ENCODE data around the gene CAAP1.

The CAAP1 gene

GRCh38 chr9:26813247-26813646 lies 79.4 kb downstream of the CAAP1 start:
- Histone ChIP-seq H3K27ac (ENCODE audit: extremely low read depth, low read depth, low read length) (no peak overlapping the region), H3K4me3 (ENCODE audit: low read depth, low read length) (no peak overlapping the region), H3K4me1 (ENCODE audit: control insufficient read depth, insufficient read depth, low read length) (no peaks in the 10 kb centered on the region), H3K9me3 (ENCODE audit: control insufficient read depth, insufficient read depth, low read depth, low read length) (no peaks in the 10 kb centered on the region), H3K36me3 (ENCODE audit: control insufficient read depth in 2 of 2, insufficient read depth in 1 of 2, low read length in 2 of 2) (no peaks in the 10 kb centered on the region)
- POLR2A ChIA-PET, result no interaction called here
- TF ChIP-seq ZNF362 (tag by site-specific recombination; IDR thresholded peaks at IDR 0.05) (no peak), ZNF341 (tag by site-specific recombination; IDR thresholded peaks at IDR 0.05; ENCODE audit: low read depth) (no peak), ZFP37 (tag by site-specific recombination; IDR thresholded peaks at IDR 0.05) (no peak), TSHZ1 (tag by site-specific recombination; IDR thresholded peaks at IDR 0.05; ENCODE audit: borderline replicate concordance) (no peak), ZNF585B (tag by site-specific recombination; IDR thresholded peaks at IDR 0.05) (no peak), KLF1 (tag by site-specific recombination; IDR thresholded peaks at IDR 0.05) (no peak), ZNF416 (tag by site-specific recombination; IDR thresholded peaks at IDR 0.05) (no peak), ZNF677 (tag by site-specific recombination; IDR thresholded peaks at IDR 0.05) (no peak), ZBTB20 (tag by site-specific recombination; IDR thresholded peaks at IDR 0.05) (no peak), GLIS2 (tag by site-specific recombination; IDR thresholded peaks at IDR 0.05) (no peak), KLF9 (tag by site-specific recombination; IDR thresholded peaks at IDR 0.05; ENCODE audit: low read depth) (no peak), ZBTB6 (tag by site-specific recombination; IDR thresholded peaks at IDR 0.05) (no peak), TCF7L2 (IDR thresholded peaks at IDR 0.05; ENCODE audit: borderline replicate concordance, low read depth, low read length) (no peak), ZNF248 (tag by site-specific recombination; IDR thresholded peaks at IDR 0.05) (no peak), ZNF266 (tag by site-specific recombination; IDR thresholded peaks at IDR 0.05; ENCODE audit: low read depth) (no peak), SETDB1 (IDR thresholded peaks at IDR 0.05; ENCODE audit: insufficient read length, low read length) (no peak), ZNF112 (tag by site-specific recombination; IDR thresholded peaks at IDR 0.05) (no peak), OVOL3 (tag by site-specific recombination; IDR thresholded peaks at IDR 0.05) (no peak), ZBTB8A (tag by site-specific recombination; IDR thresholded peaks at IDR 0.05) (no peak)
- TF ChIP-seq, protein P1, sequence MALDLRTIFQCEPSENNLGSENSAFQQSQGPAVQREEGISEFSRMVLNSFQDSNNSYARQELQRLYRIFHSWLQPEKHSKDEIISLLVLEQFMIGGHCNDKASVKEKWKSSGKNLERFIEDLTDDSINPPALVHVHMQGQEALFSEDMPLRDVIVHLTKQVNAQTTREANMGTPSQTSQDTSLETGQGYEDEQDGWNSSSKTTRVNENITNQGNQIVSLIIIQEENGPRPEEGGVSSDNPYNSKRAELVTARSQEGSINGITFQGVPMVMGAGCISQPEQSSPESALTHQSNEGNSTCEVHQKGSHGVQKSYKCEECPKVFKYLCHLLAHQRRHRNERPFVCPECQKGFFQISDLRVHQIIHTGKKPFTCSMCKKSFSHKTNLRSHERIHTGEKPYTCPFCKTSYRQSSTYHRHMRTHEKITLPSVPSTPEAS (tag by site-specific recombination; IDR thresholded peaks at IDR 0.05), result no peak
- CTCF ChIA-PET, result interaction anchor here (0.7 kb wide), 2 partner anchors 36 to 910 kb away, joined by 4 to 5 read pairs; no protein-coding TSS in a partner anchor

- Histone ChIP-seq H3K27ac (ENCODE audit: extremely low read depth, low read depth, low read length) (no peak overlapping the region), H3K4me3 (ENCODE audit: low read depth, low read length) (no peak overlapping the region), H3K9me3 (ENCODE audit: control insufficient read depth, insufficient read depth, low read depth, low read length) (no peaks in the 10 kb centered on the region), H3K4me1 (ENCODE audit: control insufficient read depth, insufficient read depth, low read length) (no peaks in the 10 kb centered on the region), H3K36me3 (ENCODE audit: control insufficient read depth in 2 of 2, insufficient read depth in 1 of 2, low read length in 2 of 2) (no peaks in the 10 kb centered on the region)
- CTCF ChIA-PET, result no interaction called here
- TF ChIP-seq PRDM1 (tag by site-specific recombination; IDR thresholded peaks at IDR 0.05) (no peak), ZNF621 (tag by site-specific recombination; IDR thresholded peaks at IDR 0.05) (no peak), ZNF560 (tag by site-specific recombination; IDR thresholded peaks at IDR 0.05; ENCODE audit: borderline replicate concordance) (no peak)
- POLR2A ChIA-PET, result no interaction called here
Observed at GRCh38 chr9:26812217-26812616, 80.4 kb downstream of the CAAP1 start.

Data from HEK293 (cell line).